ENCODE measurements around the gene TOR4A. TPM values are rescaled to one million over a fixed set of nuclear protein-coding genes. Genes with fewer than 3 reads are reported as not detected.

The TOR4A gene
- total and polyA plus RNA-seq, 9 of the 15 experiments (the other 6 are each of a cell fraction or from before 2014, with no cell fraction given) = 3.9 to 49.2 (median 8.8) TPM

GRCh38 chr9:137302449-137303150 is 25.1 kb downstream of the TOR4A start (continued):
- TF ChIP-seq PHF21A (IDR thresholded peaks at IDR 0.05; ENCODE audit: borderline replicate concordance, low read depth) (no peak), TEAD4 (IDR thresholded peaks at IDR 0.05; ENCODE audit: low read length) (no peak), TEAD4 (CRISPR knock-in tag; IDR thresholded peaks at IDR 0.05; ENCODE audit: borderline replicate concordance) (peak; percentile 91; the same call in 1 of the 2 replicates), RBBP5 (IDR thresholded peaks at IDR 0.05; ENCODE audit: borderline replicate concordance, insufficient read depth, low read length, poor library complexity, severe bottlenecking) (peak; percentile 70), ZEB2 (IDR thresholded peaks at IDR 0.05) (0 out of 2 replicates have a peak, but pooled peaks have one; percentile 43), ERF (CRISPR knock-in tag; IDR thresholded peaks at IDR 0.05) (no peak; the same call in 1 of the 2 replicates), MAZ (CRISPR knock-in tag; conservative IDR thresholded peaks at IDR 0.05 in 1 of 2, IDR thresholded peaks at IDR 0.05 in 1 of 2) (peak; percentile 54 to 83), NKRF (IDR thresholded peaks at IDR 0.05; ENCODE audit: borderline replicate concordance) (peak; percentile 23; the same call in 1 of the 2 replicates), CHD1 (IDR thresholded peaks at IDR 0.05; ENCODE audit: low read length) (peak; percentile 56), ZNF707 (CRISPR knock-in tag; conservative IDR thresholded peaks at IDR 0.05) (no peak), POLR2G (IDR thresholded peaks at IDR 0.05; ENCODE audit: low read depth, low read length) (peak; percentile 64), ATF3 (IDR thresholded peaks at IDR 0.05) (no peak), ATF3 (CRISPR knock-in tag; conservative IDR thresholded peaks at IDR 0.05) (peak; percentile 39; the same call in 1 of the 2 replicates), ATF1 (CRISPR knock-in tag; IDR thresholded peaks at IDR 0.05) (no peak), ATF1 (tag; IDR thresholded peaks at IDR 0.05) (peak; percentile 51), RBM22 (IDR thresholded peaks at IDR 0.05; ENCODE audit: low read depth, low read length, poor library complexity, severe bottlenecking) (peak; percentile 78), ETV6 (IDR thresholded peaks at IDR 0.05; ENCODE audit: borderline replicate concordance in 1 of 2, low read depth in 2 of 2, low read length in 1 of 2) (no peak), ETV6 (CRISPR knock-in tag; IDR thresholded peaks at IDR 0.05; ENCODE audit: borderline replicate concordance) (peak; percentile 92; the same call in 1 of the 2 replicates), HNRNPL (IDR thresholded peaks at IDR 0.05; ENCODE audit: low read depth, low read length) (peak; percentile 92), NFIC (IDR thresholded peaks at IDR 0.05) (no peak)
- TF ChIP-seq, protein P1, sequence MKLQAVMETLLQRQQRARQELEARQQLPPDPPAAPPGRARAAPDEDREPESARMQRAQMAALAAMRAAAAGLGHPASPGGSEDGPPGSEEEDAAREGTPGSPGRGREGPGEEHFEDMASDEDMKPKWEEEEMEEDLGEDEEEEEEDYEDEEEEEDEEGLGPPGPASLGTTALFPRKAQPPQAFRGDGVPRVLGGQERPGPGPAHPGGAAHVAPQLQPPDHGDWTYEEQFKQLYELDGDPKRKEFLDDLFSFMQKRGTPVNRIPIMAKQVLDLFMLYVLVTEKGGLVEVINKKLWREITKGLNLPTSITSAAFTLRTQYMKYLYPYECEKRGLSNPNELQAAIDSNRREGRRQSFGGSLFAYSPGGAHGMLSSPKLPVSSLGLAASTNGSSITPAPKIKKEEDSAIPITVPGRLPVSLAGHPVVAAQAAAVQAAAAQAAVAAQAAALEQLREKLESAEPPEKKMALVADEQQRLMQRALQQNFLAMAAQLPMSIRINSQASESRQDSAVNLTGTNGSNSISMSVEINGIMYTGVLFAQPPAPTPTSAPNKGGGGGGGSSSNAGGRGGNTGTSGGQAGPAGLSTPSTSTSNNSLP (IDR thresholded peaks at IDR 0.05; ENCODE audit: borderline replicate concordance, low read depth, low read length) = no peak
- TF ChIP-seq, protein P2, sequence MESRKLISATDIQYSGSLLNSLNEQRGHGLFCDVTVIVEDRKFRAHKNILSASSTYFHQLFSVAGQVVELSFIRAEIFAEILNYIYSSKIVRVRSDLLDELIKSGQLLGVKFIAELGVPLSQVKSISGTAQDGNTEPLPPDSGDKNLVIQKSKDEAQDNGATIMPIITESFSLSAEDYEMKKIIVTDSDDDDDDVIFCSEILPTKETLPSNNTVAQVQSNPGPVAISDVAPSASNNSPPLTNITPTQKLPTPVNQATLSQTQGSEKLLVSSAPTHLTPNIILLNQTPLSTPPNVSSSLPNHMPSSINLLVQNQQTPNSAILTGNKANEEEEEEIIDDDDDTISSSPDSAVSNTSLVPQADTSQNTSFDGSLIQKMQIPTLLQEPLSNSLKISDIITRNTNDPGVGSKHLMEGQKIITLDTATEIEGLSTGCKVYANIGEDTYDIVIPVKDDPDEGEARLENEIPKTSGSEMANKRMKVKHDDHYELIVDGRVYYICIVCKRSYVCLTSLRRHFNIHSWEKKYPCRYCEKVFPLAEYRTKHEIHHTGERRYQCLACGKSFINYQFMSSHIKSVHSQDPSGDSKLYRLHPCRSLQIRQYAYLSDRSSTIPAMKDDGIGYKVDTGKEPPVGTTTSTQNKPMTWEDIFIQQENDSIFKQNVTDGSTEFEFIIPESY (CRISPR knock-in tag; IDR thresholded peaks at IDR 0.05) = peak; percentile 69
